ENCODE results near the gene CNOT9.
"Not testable (repeated sequence)": the region's sequence is repeated elsewhere in the genome, so short reads cannot be mapped to it uniquely, and the experiment has no call there.

Gene CNOT9

GRCh38 chr2:218546012-218546411, 22.6 kb upstream of the CNOT9 start:
- no peak for DNase-seq (ENCODE audit: low read depth)
- no peak for TF ChIP-seq CTCF (IDR thresholded peaks at IDR 0.05; ENCODE audit: insufficient read depth, low read depth, low read length, missing control alignments)
- no peak overlapping the region for H3K4me3 ChIP-seq (ENCODE audit: low read length)

- no peak for DNase-seq (ENCODE audit: low read depth)
- TF ChIP-seq CTCF (IDR thresholded peaks at IDR 0.05; ENCODE audit: insufficient read depth, low read depth, low read length, missing control alignments) = no peak
- no peak overlapping the region for H3K4me3 ChIP-seq (ENCODE audit: low read length)
These were observed 21.1 kb upstream of the CNOT9 start for GRCh38 chr2:218547511-218547910.

- no peak overlapping the region for H3K4me3 ChIP-seq (ENCODE audit: low read length)
- no peak for TF ChIP-seq CTCF (IDR thresholded peaks at IDR 0.05; ENCODE audit: insufficient read depth, low read depth, low read length, missing control alignments)
- DNase-seq (ENCODE audit: low read depth) = no peak
These were observed 20.7 kb upstream of the CNOT9 start for GRCh38 chr2:218547978-218548377.

GRCh38 chr2:218554225-218554624, 14.4 kb upstream of the CNOT9 start:
- DNase-seq (ENCODE audit: low read depth); H3K4me3 ChIP-seq (ENCODE audit: low read length): not testable (repeated sequence)

- no peak overlapping the region for H3K4me3 ChIP-seq (ENCODE audit: low read length)
- no peak for TF ChIP-seq CTCF (IDR thresholded peaks at IDR 0.05; ENCODE audit: insufficient read depth, low read depth, low read length, missing control alignments)
- no peak for DNase-seq (ENCODE audit: low read depth)
These were observed 13.1 kb upstream of the CNOT9 start for GRCh38 chr2:218555527-218555926.

GRCh38 chr2:218557941-218558340, 10.7 kb upstream of the CNOT9 start:
- H3K4me3 ChIP-seq (ENCODE audit: low read length) = no peak overlapping the region
- no peak for DNase-seq (ENCODE audit: low read depth)
- no peak for TF ChIP-seq CTCF (IDR thresholded peaks at IDR 0.05; ENCODE audit: insufficient read depth, low read depth, low read length, missing control alignments)

- no peak for TF ChIP-seq CTCF (IDR thresholded peaks at IDR 0.05; ENCODE audit: insufficient read depth, low read depth, low read length, missing control alignments)
- no peak for DNase-seq (ENCODE audit: low read depth)
- H3K4me3 ChIP-seq (ENCODE audit: low read length) = no peak overlapping the region
These were observed 9.7 kb upstream of the CNOT9 start for GRCh38 chr2:218558986-218559385.

GRCh38 chr2:218564056-218564455, 4.6 kb upstream of the CNOT9 start:
- no peak for TF ChIP-seq CTCF (IDR thresholded peaks at IDR 0.05; ENCODE audit: insufficient read depth, low read depth, low read length, missing control alignments)
- no peak for DNase-seq (ENCODE audit: low read depth)
- no peak overlapping the region for H3K4me3 ChIP-seq (ENCODE audit: low read length)

All from epithelial cell of esophagus (primary cell).